GM18873 (cell line): ENCODE results near the gene MARCHF4.

Source experiments
- ATAC-seq: cut with Tn5 transposase; IDR thresholded peaks from one replicate; pipeline ENCODE4 v1.9.1; 2021; ENCODE audit warnings: mild to moderate bottlenecking, moderate library complexity, moderate number of reproducible peaks; ENCODE audit not compliant: unreplicated experiment, low FRiP score

The MARCHF4 gene

GRCh38 chr2:216371721-216372702 lies at the start of gene MARCHF4:
Gene MARCHF4 (minus strand): TSS chr2:216372483. CDS start chr2:216370260, 2,223 bp downstream.
- no peak for ATAC-seq

DNA sequence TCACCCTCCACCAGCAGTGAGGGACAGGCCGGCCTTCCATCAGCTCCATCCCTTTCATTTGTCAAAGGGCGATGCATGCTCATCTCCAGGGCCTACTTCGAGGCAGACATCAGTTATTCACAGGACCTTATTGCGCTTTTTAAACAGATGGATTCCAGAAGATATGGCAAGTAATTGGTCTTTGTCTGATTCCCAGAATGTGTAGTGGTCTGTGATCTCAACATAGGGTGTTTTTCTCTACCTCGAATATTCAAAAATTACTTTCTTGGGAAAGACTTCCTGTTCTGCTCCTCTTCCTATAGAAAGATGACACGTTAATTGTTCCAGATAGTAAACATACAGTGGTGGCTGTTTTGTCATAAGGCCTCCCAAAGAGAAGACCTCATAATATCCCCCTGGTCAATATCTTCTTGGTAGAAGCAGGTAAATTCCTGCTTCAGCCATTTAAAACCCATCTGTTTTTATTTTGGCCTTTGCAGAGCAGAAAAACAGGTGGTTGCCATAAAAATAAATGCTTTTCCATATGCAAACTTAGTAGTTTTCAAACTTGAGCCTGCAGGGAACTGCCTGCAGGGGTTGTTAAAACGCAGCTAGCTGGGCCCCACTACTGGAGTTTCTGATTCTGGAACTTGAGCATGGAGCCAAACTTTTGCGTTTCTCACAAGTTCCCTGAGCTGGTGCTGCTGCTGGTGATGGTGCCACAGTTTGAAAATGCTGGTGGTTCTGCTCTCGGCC lies 48.3 kb upstream of the MARCHF4 start:
- ATAC-seq: no peak

GRCh38 chr2:216418981-216419380 lies 46.7 kb upstream of the MARCHF4 start:
- ATAC-seq: no peak

DNA sequence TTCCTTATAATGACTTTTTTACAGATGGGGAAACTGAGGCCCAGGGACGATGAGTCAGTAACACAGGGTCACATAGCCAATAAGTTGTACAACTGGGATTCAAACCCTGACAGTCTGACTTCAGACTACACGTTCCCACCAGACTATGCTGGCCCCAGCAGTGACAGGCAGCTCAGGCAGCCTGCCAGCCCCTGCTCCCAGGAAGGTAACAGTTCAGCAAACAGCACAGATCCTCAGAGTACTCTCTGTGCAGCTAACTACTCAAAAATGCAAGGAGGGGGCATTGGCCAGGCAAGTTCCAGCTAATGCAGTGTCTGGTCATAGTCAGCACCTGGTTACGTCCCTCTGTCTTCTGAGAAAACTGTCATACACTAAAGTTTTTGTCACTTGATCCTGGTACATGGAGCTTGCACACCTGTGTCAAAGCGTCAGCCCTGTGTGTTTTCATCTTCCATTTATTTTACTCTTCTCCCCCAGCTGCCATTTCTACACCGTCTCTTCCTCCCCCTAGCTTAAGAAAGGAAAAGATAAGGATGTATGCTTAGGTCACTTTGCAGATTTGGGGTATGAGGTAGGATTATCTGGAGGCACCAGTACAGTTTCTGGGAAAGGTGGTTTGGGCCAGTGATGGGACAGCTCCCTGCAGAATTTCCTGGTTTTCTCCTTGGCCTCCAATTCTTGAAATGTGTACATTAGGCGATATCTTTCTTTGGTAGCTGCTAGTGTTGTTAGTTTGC lies 44.5 kb upstream of the MARCHF4 start:
- no peak for ATAC-seq

DNA sequence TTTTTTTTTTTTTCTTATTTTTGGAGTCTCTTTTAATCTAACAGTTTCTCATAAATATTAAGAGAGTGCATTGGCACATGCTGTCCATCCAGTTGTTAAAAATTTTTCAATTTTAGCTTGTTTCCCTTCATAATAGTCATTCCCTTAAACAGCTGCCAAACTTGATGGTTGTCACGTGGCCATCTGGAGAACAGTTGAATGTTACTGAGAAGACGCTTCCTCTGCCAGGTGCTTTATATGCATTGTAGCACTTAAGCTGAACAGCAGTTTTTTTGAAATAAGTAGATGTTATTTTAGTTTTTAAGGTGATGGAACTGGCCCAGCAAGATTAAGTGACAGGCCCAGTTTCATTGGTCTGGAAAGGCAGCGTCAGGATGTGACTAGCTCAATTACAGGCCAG lies 43.3 kb upstream of the MARCHF4 start:
- no peak for ATAC-seq

GRCh38 chr2:216414772-216415319 lies 42.6 kb upstream of the MARCHF4 start:
- no peak for ATAC-seq

- ATAC-seq: no peak
These were observed 41.6 kb upstream of the MARCHF4 start for GRCh38 chr2:216413882-216414281.

DNA sequence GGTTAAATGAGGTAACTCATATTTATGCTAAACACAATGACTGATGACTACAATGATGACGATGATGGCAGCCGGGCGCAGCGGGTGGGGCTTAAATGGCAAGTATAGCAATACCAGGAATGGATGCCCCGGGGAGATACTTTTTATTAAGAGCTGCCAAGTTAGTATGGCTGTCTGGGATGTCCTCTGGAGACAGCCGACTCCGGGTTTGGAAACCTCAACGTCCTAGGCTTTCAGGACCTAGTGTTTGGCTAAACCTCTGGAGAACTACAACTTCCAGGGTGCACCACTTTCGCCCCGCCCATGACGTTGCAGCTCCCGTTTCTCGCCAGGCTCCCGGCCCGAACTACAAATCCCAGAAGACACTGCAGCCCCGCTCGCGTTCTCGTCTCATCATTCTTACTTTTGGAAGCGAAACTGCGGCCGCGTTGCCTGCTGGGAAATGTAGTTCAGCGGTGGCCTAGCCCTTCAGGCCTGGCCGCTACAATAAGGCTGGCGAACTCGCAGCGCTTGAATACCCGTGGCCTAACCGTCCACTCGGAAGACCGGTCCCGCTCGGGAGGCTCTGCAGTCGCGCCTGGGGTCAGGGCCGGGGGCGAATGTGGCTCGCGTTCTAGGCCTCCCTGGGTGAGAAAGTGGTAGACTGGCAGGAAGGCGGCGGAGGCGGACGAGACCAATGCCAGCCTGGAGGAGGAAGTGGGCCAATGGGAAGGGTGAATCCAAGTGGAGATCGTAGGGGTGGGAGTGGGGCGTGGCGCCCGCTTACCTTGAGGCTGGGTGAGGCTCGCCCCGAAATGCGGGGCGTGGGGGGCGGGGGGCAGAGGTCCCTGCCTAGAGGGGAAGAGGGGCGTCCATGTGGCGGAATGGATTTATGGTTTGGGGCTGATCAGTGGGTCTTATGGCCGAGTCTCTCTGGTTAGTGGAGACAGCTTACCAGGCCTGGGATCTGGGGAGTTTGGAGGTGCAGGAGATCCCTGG lies 40.0 kb upstream of the MARCHF4 start, which contains the start of gene SMARCAL1:
TSS of gene SMARCAL1 (plus strand) at position 463 of the 978 bp plus-strand sequence. CDS start 2,221 bp downstream, outside the sequence.
- peak; percentile 86 for ATAC-seq

DNA sequence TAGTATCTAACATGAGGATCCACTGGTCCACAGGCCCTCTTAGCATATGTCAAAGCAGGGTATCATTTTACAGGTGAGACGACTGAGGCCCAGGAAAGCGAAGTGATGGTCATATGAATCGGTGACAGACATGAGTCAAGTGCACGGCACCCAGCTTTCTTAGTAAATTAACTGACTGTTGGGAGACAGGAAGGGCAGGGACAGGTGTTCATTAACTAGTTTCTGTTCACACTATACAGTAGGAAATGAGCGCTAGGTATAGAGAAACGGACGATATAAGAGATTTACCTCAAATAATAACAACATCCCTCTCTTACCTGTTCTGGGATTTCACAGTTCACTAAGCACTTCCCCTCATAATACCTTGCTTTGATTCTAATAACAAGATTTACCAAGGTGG lies 38.3 kb upstream of the MARCHF4 start:
- peak; percentile 39 for ATAC-seq

DNA sequence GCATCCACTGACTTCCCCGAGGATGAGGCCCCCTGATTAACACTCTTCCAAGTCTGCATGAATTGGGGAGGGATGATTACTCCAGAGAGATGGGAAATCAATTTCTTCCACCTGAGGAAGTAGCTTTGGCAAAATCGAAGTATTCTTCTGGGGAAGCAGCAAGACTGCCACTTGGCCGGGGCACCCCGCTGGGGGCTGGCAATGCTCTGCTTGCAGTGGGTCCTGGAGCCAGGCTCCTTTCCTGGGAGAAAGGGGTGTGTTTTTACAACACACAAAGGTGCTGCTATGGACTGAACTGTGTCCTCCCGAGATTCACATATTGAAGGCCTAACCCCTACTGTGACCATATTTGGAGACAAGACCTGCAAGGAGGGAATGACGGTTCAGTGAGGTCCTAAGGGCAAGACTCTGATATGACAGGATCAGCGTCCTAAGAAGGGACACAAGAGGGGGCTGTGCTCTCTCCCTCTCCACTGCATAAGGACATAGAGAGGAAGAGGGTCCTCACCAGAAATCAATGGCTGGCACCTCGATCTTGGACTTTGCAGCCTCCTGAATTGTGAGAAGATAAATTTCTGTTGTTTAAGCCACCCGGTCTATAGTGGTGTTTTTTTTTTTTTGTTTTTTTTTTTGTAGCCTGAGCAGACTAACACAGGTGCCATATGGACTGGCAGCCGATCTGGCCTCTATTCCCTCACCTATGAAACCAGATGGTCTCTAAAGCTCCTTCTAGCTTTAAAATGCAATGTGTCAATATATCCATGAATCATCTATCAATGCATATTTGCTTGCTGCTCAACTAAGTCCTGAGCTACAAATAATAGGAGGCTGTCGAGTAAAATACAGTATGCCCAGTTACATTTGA lies 36.4 kb upstream of the MARCHF4 start:
- no peak for ATAC-seq

DNA sequence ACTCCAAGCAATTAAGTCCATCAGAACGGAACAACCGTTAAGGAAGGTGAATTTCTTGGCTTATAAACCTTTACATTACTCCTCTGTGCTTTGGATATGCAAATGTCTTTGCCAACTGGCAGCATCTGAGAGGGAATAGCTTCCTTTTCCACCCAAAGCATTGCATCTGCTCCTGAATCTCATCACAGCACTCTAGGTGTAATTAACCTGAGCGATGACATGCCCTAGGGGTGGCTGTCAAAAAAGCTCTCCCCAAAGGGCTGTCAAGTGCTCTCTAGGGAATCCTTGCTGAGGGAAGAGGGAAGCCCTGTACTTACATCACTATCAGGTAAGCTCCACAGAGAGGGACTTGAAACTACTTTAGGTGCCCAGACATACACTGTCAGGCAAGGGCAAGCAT lies 34.5 kb upstream of the MARCHF4 start:
- no peak for ATAC-seq

DNA sequence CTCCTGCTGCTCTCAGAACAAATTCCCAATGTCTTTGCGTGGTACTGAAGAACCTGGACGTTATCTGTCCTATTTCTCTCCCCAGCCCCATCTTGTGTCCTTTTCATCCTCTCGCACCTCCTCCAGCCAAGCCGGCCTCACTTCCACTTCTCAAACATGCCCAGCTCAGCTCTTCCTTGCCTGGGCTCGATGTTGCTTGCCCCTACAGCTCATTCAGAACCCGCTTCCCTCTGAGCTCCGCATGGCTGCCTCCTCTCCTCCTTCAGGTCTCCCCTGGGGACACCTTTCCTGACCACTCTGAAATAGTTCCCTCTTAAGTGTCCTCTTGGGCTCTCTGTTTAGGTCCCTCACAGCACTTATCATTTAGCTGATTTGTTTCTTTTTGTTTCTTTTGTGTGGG lies 33.3 kb upstream of the MARCHF4 start:
- ATAC-seq: no peak

DNA sequence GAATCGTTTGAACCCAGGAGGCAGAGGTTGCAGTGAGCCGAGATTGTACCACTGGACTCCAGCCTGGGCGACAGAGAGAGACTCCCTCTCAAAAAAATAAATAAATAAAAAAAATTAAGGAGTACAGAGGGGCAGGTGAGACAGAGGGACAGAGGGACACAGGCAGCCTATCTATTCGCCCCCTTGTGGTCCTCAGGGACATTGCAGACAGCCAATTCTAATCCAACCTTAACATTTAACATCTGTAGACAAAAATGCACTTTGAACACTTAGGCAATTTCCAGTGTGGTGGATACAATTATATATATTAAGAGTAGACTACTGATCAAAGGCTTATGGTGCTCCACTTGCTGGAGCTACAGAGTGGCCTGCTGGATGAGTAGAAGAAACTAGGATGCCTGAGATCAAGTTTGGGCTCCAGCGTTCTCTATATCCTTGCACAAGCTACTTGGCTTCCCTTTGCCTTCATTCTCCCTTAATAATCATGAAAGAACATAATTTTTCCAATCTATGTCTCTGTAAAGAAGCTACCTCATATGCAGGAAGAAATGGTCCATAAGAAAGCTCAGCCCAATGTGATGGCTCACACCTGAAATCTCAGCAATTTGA lies 31.8 kb upstream of the MARCHF4 start:
- no peak for ATAC-seq

GRCh38 chr2:216402751-216403150 lies 30.5 kb upstream of the MARCHF4 start:
- ATAC-seq: no peak

- no peak for ATAC-seq
These were observed 27.3 kb upstream of the MARCHF4 start for GRCh38 chr2:216399621-216400020.

DNA sequence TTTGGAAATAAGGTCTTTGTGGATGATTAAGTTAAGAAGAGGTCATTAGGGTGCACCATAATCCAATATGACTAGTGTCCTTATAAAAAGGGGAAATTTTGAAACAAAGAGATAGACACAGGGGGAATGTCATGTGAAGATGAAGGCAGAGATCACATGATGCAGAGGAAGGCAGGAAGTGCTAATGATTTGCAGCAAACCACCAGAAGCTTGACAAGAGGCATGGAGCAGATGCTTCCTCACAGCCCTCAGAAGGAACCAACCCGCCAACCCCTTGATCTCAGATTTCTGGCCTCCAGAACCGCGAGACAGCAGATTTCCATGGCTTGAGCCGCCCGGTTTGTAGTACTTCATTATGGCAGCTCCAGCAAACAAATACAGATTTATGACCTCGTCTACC lies 22.6 kb upstream of the MARCHF4 start:
- ATAC-seq: no peak

DNA sequence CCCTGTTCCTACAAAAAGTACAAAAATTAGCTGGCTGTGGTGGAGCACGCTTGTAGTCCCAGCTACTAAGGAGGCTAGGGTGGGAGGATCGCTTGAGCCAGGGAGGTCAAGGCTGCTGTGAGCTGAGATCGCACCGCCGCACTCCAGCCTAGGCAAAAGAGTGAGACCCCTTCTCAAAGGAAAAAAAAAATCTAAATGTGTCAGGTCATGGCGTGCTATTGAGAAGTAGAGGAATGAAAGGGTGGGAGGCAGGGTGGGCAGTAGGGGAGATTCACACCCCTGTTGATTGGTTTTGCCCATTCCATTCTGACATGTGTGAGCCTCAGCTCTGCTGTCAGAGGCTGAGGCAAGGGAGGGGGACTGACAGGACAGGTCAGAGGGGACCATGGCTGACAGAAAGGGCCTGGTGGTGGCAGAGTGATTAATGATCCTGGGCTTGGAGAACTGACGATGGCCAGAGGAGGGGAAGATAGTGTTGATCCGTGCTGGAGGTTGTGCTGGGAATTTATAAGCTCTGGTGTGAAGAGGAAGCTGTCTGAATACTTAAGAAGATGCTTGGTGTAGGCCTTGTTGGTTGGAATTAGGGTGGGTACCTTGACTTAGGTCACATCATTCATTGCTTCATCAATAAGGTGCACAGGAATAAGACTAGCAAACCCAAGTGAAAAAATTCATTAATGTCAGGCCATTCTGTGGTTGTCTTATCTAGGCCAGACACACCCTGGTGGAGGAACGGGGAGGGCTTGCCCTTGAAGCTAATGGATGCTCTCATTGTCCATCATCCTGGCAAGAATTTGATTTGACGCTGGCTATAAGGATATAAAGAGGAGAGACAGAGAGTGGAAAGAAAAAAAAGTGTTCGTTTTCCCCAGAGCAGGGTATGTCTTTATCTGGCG lies 20.9 kb upstream of the MARCHF4 start:
- ATAC-seq: no peak
